Mesothelial cell of epicardium (in vitro differentiated cells): ENCODE results near the gene SYNGR1. TPM values are rescaled to one million over a fixed set of nuclear protein-coding genes. Genes with fewer than 3 reads are reported as not detected.

Experiments
- DNase-seq, 2 experiments: peaks; one replicate each; pipeline ENCODE4 v3.0.0; 2021; ENCODE audit warnings: low spot score in 2 of 2; ENCODE audit not compliant: unreplicated experiment in 2 of 2
- H3K27ac Mint-ChIP-seq: 2 replicates; pipeline ENCODE4 v1.8.0; 2021; ENCODE audit warnings: mixed read lengths
- H3K27me3 Mint-ChIP-seq: 2 replicates; pipeline ENCODE4 v1.8.0; 2021; ENCODE audit warnings: low read depth, mixed read lengths
- H3K36me3 Mint-ChIP-seq: 2 replicates; pipeline ENCODE4 v1.8.0; 2021; ENCODE audit warnings: mixed read lengths
- H3K4me1 Mint-ChIP-seq: 2 replicates; pipeline ENCODE4 v1.8.0; 2021; ENCODE audit warnings: mixed read lengths
- H3K4me3 Mint-ChIP-seq: 2 replicates; pipeline ENCODE4 v1.8.0; 2021; ENCODE audit warnings: mild to moderate bottlenecking, moderate library complexity, mixed read lengths
- H3K9me3 Mint-ChIP-seq: 2 replicates; pipeline ENCODE4 v1.8.0; 2021; ENCODE audit warnings: mixed read lengths
- total RNA-seq: library from RNA; stranded (reverse); gene quantifications from 3 replicates; pipeline ENCODE4 v1.2.1, GENCODE V29; 2021
- TF ChIP-seq, protein P1 (sequence below): fragments of 200-600 bp; sonication (generic); IDR thresholded peaks from one replicate; pipeline ENCODE4 v1.5.0; 2021; ENCODE audit warnings: antibody characterized with exemption; ENCODE audit not compliant: unreplicated experiment

Gene SYNGR1
- total RNA-seq, 1 donor from 2014 or later: 38.9 TPM

GRCh38 chr22:39416319-39416718 lies 66.5 kb downstream of the SYNGR1 start:
- Mint-ChIP-seq H3K27me3 (no peaks in the 10 kb centered on the region), H3K4me3 (no peak overlapping the region), H3K27ac (no peak overlapping the region), H3K9me3 (no peaks in the 10 kb centered on the region), H3K36me3 (peaks cover 18% of the 10 kb centered on the region), H3K4me1 (no peaks in the 10 kb centered on the region)
- no peak for DNase-seq
- TF ChIP-seq, protein P1, sequence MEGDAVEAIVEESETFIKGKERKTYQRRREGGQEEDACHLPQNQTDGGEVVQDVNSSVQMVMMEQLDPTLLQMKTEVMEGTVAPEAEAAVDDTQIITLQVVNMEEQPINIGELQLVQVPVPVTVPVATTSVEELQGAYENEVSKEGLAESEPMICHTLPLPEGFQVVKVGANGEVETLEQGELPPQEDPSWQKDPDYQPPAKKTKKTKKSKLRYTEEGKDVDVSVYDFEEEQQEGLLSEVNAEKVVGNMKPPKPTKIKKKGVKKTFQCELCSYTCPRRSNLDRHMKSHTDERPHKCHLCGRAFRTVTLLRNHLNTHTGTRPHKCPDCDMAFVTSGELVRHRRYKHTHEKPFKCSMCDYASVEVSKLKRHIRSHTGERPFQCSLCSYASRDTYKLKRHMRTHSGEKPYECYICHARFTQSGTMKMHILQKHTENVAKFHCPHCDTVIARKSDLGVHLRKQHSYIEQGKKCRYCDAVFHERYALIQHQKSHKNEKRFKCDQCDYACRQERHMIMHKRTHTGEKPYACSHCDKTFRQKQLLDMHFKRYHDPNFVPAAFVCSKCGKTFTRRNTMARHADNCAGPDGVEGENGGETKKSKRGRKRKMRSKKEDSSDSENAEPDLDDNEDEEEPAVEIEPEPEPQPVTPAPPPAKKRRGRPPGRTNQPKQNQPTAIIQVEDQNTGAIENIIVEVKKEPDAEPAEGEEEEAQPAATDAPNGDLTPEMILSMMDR: no peak

- DNase-seq: no peak
- Mint-ChIP-seq H3K27ac (no peak overlapping the region), H3K36me3 (peaks cover 25% of the 10 kb centered on the region), H3K4me3 (no peak overlapping the region), H3K4me1 (no peaks in the 10 kb centered on the region), H3K27me3 (no peaks in the 10 kb centered on the region), H3K9me3 (no peaks in the 10 kb centered on the region)
- TF ChIP-seq, protein P1: no peak
These were observed 67.8 kb downstream of the SYNGR1 start for GRCh38 chr22:39417641-39418040.

GRCh38 chr22:39418696-39419095 lies 68.9 kb downstream of the SYNGR1 start:
- no peak overlapping the region for H3K4me3 Mint-ChIP-seq
- DNase-seq: no peak
- H3K27ac Mint-ChIP-seq: no peak overlapping the region
- H3K36me3 Mint-ChIP-seq: peaks cover 29% of the 10 kb centered on the region
- TF ChIP-seq, protein P1: no peak
- no peaks in the 10 kb centered on the region for H3K9me3 Mint-ChIP-seq
- H3K4me1 Mint-ChIP-seq: no peaks in the 10 kb centered on the region
- no peaks in the 10 kb centered on the region for H3K27me3 Mint-ChIP-seq

DNA sequence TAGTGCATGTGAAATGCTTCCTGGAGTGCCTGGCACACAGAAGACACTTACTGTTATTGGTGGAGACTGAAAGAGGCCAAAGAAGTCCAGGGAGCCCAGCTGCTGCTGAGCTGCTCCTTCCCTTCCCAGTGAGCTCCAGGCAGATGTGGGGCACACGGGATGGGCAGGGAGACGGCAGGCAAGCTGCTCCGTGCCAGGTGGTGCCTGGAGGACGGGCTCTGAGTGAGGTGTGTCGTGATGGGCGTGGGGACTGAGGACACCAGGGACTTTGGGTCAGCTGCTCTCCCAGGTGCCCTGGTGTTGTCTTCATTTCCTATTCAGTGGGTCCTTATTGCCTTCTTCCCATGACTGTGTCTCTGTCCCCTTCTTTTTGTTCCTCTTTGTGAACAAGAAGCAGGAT lies 69.3 kb downstream of the SYNGR1 start:
- H3K4me3 Mint-ChIP-seq: no peak overlapping the region
- H3K27me3 Mint-ChIP-seq: no peaks in the 10 kb centered on the region
- TF ChIP-seq, protein P1: no peak
- H3K27ac Mint-ChIP-seq: no peak overlapping the region
- no peaks in the 10 kb centered on the region for H3K4me1 Mint-ChIP-seq
- H3K9me3 Mint-ChIP-seq: no peaks in the 10 kb centered on the region
- no peak for DNase-seq
- H3K36me3 Mint-ChIP-seq: peaks cover 32% of the 10 kb centered on the region

- H3K27ac Mint-ChIP-seq: no peak overlapping the region
- no peaks in the 10 kb centered on the region for H3K9me3 Mint-ChIP-seq
- DNase-seq: no peak
- no peaks in the 10 kb centered on the region for H3K27me3 Mint-ChIP-seq
- TF ChIP-seq, protein P1: no peak
- no peaks in the 10 kb centered on the region for H3K4me1 Mint-ChIP-seq
- H3K4me3 Mint-ChIP-seq: no peak overlapping the region
- H3K36me3 Mint-ChIP-seq: peaks cover 34% of the 10 kb centered on the region
These were observed 70.1 kb downstream of the SYNGR1 start for GRCh38 chr22:39419911-39420310.

DNA sequence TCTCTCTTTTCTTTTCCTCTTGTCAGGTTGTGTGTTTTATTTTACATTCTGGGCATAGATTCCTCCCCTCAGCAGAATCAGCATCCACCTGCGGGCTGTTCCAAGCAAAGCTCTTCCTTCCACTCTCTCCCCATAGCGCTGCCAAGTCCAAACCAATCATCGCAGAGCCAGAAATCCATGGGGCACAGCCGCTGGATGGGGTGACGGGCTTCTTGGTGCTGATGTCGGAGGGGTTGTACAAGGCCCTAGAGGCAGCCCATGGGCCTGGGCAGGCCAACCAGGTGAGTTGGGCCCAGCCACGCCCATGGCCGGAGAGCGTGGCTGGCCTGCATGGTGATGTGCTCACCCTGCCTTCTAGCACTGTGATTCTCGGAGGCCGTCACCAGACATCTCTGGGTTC lies 71.9 kb downstream of the SYNGR1 start:
- Mint-ChIP-seq H3K27ac (no peak overlapping the region), H3K9me3 (no peaks in the 10 kb centered on the region), H3K4me3 (no peak overlapping the region), H3K4me1 (no peaks in the 10 kb centered on the region), H3K36me3 (peaks cover 34% of the 10 kb centered on the region), H3K27me3 (no peaks in the 10 kb centered on the region)
- TF ChIP-seq, protein P1: no peak
- no peak for DNase-seq
